C4-2B (cell line): ENCODE measurements around the gene STK32C.

Source experiments
- H3K27ac ChIP-seq: fragments of 450-650 bp; 2 replicates; pipeline ENCODE4 v1.5.1; 2017
- ZFX ChIP-seq: fragments of 450-650 bp; IDR thresholded peaks from 2 replicates; pipeline ENCODE4 v1.6.1; 2017
- TF ChIP-seq, protein P1 (sequence below): fragments of 450-650 bp; conservative IDR thresholded peaks from 2 replicates; pipeline ENCODE4 v1.5.1; 2017; ENCODE audit warnings: mild to moderate bottlenecking

STK32C gene

DNA sequence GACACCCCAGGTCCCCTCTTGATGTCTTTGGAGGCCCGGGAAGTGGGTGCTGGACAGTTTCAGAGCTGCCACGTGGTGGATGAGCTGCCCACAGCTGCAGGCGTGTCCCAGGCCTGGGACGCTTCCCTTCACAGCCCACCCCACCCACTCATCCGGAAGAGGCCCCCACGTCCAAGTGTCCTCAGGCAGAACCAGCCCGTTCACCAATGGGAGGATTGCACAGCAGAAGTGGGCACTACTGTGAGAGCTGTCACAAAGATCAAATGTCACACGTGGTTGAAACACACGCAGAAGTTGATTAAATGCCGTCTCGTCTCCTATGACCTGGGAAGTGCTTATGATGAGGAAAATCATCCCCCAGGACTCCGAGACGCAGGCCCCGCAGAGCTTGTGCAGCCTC lies 52.9 kb downstream of the STK32C start:
- TF ChIP-seq ZFX = no peak
- TF ChIP-seq, protein P1, sequence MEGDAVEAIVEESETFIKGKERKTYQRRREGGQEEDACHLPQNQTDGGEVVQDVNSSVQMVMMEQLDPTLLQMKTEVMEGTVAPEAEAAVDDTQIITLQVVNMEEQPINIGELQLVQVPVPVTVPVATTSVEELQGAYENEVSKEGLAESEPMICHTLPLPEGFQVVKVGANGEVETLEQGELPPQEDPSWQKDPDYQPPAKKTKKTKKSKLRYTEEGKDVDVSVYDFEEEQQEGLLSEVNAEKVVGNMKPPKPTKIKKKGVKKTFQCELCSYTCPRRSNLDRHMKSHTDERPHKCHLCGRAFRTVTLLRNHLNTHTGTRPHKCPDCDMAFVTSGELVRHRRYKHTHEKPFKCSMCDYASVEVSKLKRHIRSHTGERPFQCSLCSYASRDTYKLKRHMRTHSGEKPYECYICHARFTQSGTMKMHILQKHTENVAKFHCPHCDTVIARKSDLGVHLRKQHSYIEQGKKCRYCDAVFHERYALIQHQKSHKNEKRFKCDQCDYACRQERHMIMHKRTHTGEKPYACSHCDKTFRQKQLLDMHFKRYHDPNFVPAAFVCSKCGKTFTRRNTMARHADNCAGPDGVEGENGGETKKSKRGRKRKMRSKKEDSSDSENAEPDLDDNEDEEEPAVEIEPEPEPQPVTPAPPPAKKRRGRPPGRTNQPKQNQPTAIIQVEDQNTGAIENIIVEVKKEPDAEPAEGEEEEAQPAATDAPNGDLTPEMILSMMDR = no peak
- H3K27ac ChIP-seq = no peak overlapping the region

GRCh38 chr10:132253092-132253687 lies 54.6 kb downstream of the STK32C start:
- no peak overlapping the region for H3K27ac ChIP-seq
- TF ChIP-seq, protein P1 = no peak
- TF ChIP-seq ZFX = no peak

GRCh38 chr10:132252412-132252811 lies 55.3 kb downstream of the STK32C start:
- TF ChIP-seq ZFX = no peak
- TF ChIP-seq, protein P1 = no peak
- no peak overlapping the region for H3K27ac ChIP-seq

- TF ChIP-seq, protein P1 = no peak
- TF ChIP-seq ZFX = no peak
- H3K27ac ChIP-seq = no peak overlapping the region
These were observed 55.8 kb downstream of the STK32C start for GRCh38 chr10:132251928-132252327.

DNA sequence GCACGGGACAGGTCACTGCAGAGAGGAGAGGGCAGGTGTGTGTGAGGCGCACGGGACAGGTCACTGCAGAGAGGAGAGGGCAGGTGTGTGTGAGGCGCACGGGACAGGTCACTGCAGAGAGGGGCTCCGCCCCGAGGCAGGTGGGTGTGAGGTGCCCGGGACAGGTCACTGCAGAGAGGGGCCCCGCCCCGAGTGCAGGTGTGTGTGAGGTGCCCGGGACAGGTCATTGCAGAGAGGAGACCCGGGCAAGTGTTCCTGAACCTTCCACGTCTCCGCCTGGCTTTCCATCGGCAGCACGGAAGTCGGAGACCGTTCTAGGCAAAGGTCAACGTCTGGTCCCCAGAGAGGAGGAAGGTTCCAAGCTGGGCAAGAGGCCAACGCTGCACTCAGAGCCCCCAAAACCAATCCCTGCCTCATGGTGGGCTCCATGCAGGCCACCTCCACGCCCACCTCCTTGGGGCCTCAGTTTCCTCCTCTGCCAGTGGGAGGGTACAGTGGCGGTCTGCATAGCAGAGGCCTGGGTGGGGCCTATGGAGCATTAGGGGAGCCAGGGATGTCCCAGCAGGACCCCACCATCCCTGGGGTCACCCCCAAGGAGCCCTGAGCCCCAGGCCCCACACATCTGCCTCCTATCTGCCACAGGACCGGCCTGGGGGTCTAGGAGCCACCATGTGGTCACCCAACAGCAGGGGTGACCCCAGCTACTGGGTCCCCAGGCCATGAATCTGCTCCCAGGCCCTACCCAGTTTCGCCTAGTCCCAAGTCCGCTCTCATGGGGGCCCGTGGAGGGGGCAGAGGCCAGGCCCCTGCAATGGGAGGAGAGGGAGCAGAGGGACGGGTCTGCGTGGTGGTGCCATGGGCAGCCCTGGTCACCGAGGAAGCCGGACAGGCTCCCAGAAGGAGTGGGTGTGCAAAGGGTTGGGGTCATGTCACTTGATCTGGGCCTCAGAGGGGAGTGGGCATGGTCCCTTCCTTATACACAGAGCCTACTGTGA lies 57.0 kb downstream of the STK32C start:
- no peak overlapping the region for H3K27ac ChIP-seq
- TF ChIP-seq, protein P1 = no peak
- no peak for TF ChIP-seq ZFX

GRCh38 chr10:132249824-132250375 lies 57.9 kb downstream of the STK32C start:
- H3K27ac ChIP-seq = no peak overlapping the region
- TF ChIP-seq, protein P1 = no peak

DNA sequence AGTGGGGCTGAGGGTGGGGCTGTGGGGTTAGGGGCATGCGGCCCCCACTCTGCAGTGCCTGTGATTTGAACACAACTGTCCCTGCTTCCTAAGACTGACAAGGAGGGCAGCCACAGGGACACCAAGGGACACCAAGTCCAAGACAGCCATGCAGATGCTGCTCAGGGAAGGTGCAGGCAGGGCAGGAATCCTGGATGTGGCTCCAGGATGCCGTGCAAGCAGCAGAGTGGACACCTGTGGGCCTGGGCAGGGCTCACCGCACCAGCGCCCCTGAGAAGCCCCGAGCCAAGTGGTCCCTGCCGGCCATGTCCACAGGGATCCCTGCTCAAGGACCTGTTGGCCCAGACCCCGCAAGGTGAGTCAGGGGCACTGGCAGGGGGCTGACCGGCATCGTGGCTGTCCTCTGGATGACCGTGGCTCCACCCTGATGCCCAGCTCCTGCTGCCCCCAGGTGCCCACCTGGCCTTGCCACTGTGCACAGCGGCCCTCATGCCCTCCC lies 58.5 kb downstream of the STK32C start:
- no peak overlapping the region for H3K27ac ChIP-seq

More for the DNA sequence above, 58.5 kb downstream of the STK32C start:
- no peak for TF ChIP-seq ZFX
- TF ChIP-seq, protein P1 = no peak
